Right ventricle myocardium inferior (tissue), 1 donor: ENCODE results near the gene APOA5. TPM values are rescaled to one million over a fixed set of nuclear protein-coding genes. Genes with fewer than 3 reads are reported as not detected.

Experiments
- total RNA-seq: library from RNA; stranded (reverse); fragmentation: NEBNext Ultra II Directional; extraction: Animal tissue kit (Norgen Biotek cat#: 25700); gene quantifications from one replicate; pipeline ENCODE4 v1.2.1, GENCODE V29; 2021
- donor health status: DM: no; HTN: yes; CAD: no; lungs with severe emphysema.

APOA5 gene
- total RNA-seq, 1 donor from 2014 or later: not detected

Other genes starting within 250 kb of the APOA5 start
- 7.8 TPM for gene BUD13, start 18.9 kb downstream of the APOA5 start, total RNA-seq
- 23.3 TPM for gene ZPR1, start 3.9 kb downstream of the APOA5 start, total RNA-seq
- gene APOA4, start 31.4 kb upstream of the APOA5 start, total RNA-seq: not detected
- gene APOC3, start 38.0 kb upstream of the APOA5 start, total RNA-seq: not detected
- gene APOA1, start 45.7 kb upstream of the APOA5 start, total RNA-seq: 5.4 TPM